ENCODE data around the gene LYRM1.
"Not testable (repeated sequence)": the region's sequence is repeated elsewhere in the genome, so short reads cannot be mapped to it uniquely, and the experiment has no call there.

Gene LYRM1, protein sequence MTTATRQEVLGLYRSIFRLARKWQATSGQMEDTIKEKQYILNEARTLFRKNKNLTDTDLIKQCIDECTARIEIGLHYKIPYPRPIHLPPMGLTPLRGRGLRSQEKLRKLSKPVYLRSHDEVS

DNA sequence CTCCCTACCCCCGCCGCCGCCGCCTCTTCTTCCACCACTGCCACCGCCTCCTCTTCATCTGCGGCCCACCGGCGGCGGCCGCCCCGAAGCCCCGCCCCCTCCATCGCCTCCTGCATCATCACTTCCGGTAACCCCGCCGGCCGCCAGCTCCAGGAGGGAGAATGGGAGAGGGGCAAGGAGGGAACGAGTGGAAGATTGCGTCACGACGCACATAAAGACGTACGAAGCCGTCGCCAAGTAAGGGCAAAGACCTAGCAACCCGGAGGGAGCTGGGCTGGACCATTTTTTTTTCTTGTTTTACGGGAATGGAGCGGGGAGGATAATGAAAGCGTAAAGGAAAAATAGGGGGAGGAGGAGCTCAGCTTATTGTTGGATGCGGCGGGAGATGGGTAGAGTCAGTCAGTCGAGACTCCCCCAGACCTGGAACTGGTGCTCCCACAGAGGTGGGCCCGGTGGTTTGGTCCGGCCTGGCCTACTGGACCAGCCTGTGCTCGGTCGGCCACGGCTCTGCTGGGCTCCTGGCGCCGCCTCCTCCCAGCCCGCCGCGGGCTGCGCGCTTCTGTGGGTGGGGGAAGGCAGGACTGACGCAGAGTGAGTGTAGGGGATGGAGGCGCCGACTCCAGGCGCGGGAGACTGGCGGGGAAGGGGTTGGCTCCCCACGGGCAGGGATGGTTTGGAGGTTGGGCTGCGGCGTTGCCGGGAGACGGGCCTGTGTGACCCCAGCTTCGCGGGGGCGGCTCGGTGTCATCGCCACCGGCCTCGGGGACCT, at the start of gene LYRM1, which contains the start of gene DCUN1D3:
Gene LYRM1, plus strand, starts transcription at position 473 of the 769 bp plus-strand sequence. CDS start 14,785 bp downstream, outside the sequence.
Gene DCUN1D3, minus strand, starts transcription at position 60 of the 769 bp plus-strand sequence. CDS start 37,820 bp downstream, outside the sequence.
- H3K4me3 ChIP-seq (ENCODE audit: low read depth, low read length) = peak within 1 kb of the TSS; percentile 88

DNA sequence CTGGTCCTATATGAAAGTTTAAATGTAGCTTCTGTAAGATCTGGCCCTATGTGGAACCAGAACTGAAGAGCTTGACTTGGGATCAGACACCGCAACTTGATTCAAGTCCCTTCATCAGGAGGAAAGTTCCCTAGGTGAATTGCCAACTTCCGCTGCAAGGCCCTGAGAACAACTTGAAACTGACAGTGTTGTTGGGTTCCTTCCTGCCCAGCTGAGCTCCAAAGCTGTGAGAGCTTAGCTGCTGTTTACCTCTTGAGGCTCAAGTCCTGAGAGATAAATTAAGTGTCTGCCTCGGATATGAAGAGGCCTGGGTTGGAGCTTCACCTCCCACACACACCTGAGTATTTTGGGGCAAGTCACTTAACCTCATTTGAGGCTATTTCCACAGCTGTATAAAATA, 49.6 kb upstream of the LYRM1 start:
- H3K4me3 ChIP-seq (ENCODE audit: low read depth, low read length) = no peak overlapping the region

DNA sequence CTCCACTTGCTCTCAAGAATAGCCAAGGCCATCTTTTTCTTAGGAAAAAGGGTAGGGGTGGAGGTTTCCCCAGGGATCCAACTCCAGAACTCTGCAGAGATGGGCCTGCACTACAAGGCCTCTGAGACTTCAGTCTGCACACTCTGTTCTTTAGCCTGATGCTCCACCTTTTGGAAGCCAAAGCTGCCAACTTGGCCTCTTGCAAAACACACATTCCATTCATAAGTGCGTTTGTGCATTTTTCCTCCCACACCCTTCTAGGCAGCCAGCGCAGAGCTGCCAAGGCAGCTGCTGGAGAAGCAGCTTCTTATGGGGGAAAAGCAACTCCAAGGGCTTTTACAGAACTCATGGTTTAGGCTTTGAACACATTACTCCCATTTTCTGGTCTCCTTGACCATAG, 49.0 kb upstream of the LYRM1 start:
- no peak overlapping the region for H3K4me3 ChIP-seq (ENCODE audit: low read depth, low read length)

DNA sequence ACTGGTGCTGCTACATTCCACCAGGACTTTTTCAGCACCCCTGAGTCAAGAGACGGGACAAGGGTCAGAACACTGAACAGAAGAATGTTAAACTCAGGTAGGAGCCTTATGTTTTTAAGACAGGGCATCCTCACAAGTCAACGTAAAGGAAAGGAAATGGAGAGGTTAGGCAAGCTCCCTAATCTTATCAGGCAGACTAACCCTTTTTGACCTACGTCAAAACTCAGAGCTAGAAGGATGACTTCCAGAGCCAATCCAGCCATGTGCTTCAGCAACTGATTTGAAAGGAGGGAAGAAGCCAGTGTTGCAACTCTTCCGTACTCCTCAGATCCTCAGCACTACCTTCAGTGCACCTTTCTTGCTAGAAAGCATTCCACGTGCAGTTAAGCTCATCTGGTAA, 47.4 kb upstream of the LYRM1 start:
- H3K4me3 ChIP-seq (ENCODE audit: low read depth, low read length) = no peak overlapping the region

DNA sequence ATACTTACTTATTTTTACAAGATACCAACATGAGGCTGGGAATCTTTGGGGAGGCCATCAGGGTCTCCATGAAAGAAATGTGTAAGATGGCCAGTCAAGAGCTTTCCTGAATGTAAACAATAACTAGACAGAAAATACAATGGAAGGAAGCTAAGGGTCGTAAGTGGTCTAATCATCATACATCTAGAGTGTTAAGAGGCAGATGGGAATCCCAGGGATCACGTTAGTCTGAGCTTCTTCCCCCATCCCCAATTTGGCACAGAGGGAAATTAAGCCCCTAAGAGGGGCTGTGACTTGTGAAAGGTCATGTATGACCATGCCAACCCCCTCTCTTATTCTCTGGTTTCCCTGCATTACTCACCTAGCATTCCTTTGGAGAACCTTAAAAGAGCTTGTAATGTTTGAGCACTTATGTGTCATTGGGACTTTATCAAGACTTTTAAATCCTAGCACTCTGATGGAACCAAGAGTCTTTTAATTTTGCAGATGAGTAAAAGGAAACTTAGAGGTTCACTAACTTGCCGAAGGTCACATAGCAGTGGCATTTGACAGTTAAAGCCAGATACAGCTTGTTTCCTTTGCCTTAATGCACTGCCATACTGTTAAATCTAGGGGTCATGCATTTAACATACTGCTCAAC, 46.5 kb upstream of the LYRM1 start:
- H3K4me3 ChIP-seq (ENCODE audit: low read depth, low read length) = no peak overlapping the region

DNA sequence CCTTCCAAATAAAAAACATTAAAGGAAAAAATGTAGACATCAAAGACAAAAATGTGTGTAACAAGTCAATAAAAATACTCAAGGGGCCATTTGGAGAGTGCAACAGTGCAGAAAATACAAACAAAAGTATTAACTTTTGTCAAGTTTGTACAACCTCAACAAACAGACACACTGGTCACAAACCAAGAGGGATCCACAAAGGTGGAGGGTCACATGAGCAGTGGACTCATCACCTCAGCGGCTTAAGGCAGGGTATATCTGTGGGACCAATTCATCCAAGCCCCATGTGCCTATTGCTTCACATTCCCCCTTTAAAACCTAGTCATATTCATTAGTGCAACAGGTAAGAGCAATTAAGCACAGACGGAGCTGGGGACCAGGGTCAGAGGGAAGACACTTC, 45.6 kb upstream of the LYRM1 start:
- no peak overlapping the region for H3K4me3 ChIP-seq (ENCODE audit: low read depth, low read length)

DNA sequence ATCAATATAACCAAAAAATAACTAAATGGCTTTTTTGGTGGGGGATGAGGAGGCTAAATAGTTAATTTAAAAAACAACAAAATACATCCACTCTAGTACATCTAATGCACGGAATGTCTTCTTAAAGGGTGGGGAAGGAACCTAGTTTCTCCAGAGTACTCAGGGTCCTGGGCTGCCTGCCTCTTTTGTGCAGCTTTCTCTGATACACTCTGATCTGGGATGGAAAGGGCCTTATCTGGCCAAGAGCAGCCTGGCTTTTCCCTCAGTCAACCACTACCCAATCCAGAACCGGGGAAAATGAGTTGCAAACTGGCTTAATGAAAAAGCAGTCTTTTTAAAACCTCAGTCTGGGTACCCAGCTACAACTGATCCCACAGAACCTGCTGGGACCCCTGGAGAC, 43.3 kb upstream of the LYRM1 start:
- H3K4me3 ChIP-seq (ENCODE audit: low read depth, low read length) = no peak overlapping the region

DNA sequence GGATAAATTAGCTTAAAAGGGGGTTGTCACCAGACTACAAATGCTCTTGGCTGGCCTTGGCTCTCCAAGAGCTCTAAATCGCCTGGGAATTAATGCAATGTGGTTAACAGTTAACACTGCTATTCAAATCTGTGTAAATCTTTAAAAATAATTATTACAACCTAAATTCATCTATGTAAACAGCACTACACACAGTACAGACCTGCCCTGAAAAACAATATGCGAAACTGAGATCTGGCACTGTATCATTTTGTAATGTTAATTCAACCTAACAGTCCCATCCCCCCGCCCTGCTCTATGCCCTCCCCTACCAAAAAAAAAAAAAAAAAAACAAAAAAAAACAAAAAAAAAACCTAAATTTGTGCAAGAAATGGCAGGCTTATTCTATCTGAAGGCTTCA, 41.3 kb upstream of the LYRM1 start:
- no peak overlapping the region for H3K4me3 ChIP-seq (ENCODE audit: low read depth, low read length)

DNA sequence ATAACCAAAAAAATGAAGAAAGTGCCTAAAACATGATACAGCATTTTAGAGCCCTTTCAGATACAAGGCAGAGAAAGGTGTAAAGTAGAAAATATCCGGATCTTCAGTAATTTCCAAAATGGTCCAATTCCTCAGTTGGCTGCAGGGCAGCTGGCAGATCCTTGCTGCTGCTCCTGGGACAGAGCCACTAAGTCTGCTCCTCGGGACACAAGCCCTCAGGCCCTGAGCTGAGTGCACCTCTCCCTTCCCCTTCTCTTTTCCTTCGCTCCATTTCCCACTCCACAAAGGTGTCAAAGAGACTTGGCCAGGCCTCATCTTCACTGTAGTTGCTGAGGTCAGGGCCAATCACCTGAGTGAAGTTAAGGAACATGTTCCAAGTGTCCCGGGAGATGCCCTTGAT, 40.9 kb upstream of the LYRM1 start:
- H3K4me3 ChIP-seq (ENCODE audit: low read depth, low read length) = no peak overlapping the region

DNA sequence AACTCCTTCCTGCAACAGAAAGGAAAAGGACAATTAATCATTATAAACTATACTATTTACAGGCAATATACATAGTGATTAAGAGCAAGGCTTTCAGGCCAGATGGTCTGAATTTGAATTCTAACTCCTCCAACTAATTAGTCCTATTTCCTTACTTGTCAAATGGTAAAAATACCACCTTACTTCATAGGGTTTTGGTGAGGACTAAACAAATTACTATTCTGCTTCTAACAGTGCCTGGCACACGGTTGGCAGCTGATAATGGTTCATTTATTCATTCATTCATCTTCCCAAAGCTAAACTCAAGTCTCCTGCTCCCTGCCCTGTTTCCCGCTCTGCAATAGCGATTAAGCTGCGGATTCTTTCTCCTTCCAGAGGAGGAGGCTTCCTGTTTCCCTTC, 40.2 kb upstream of the LYRM1 start:
- H3K4me3 ChIP-seq (ENCODE audit: low read depth, low read length) = no peak overlapping the region

DNA sequence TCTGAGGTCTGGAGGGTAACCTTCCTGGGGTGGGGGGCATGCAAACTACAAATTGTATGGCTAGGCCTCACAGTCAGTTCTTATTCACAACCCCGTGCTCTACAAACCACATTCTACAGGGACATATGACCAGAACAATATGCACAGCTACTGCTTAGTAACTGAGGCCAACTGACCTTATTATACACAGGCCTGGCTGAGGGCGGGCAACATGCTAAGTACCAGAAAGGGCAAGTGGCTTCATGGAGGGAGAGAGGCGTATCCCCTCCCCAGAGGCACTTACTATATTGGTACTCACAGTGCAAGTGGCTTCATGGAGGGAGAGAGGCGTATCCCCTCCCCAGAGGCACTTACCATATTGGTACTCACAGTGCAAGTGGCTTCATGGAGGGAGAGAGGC, 39.6 kb upstream of the LYRM1 start:
- H3K4me3 ChIP-seq (ENCODE audit: low read depth, low read length) = not testable (repeated sequence)

DNA sequence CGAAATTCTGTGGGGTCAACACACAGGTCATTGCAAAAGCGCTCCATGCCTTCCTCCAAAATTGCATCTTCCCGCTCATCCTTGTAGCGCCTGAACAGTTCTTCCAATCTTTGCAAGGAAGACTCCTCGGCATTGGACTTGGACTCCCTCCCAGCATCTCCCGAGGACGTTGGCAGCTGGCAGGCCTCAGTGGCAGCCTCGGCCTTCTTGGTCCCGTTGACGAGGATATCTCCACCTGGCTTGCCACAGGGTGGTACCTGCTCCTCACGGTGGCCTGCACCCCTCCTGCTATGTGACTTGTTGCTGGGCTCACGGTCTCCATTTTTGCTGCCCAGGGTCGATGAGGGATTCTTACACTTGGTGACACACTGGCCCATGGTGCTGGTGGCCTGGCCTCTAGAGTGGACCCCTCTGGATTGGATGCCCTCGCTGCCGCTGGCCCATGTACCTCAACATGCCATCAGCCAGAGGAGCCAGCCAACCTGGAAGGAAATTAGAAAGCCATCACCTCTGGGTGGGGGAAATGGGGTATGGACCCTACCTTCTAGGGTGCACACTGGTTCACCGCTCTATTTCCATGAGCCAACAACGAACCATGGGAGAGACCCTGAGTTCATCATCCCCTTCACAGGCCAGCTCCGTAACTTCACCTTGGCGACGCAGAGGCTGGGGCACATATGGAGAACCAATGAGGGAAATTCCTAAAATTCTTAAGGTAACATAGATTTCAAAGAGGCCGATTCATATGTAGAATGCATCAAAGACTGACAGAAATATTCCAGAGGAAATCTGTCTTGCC, 38.2 kb upstream of the LYRM1 start:
- H3K4me3 ChIP-seq (ENCODE audit: low read depth, low read length) = no peak overlapping the region

DNA sequence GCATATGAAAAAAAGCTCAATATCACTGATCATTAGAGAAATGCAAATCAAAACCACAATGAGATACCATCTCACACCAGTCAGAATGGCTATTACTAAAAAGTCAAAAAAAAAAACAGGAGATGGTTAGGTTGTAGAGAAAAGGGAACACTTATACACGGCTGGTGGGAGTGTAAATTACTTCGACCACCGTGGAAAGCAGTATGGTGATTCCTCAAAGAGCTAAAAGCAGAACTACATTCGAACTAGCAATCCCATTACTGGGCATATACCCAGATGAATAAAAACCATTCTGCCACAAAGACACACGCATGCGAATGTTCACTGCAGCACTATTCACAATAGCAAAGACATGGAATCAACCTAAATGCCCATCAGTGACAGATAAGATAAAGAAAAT, 36.2 kb upstream of the LYRM1 start:
- H3K4me3 ChIP-seq (ENCODE audit: low read depth, low read length) = not testable (repeated sequence)

DNA sequence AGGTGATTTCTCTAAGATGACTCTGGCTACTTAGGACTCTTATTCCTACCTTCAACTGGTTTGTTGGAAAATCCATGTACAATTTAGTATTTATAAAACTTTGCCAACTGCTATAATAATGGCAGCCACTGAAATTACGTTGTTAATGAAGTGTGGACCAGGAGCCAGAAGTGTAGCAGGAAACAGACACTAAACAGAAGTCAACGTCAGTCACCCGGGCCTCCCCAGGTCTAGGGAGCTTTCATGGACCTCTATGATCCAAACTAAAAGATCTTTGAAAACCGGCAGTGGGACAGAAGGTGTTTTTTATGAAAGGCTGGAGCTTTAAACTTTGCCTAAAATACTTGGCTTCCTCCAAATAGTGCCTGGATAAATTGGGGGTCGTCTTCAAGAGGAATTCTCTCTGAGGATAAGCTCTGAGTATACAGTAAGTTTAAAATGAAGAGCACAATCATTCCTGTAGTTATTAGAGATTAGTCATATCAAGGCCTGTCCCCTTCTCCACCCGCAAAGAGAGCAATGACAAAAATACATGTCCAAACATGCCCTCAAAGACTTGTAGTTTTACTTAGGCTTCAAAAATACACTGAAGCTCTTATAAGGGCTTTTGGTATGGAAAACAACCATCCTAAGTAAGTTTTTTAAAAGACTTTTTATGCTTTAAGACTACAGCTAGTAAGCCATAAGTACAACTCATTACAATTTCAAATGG, 35.0 kb upstream of the LYRM1 start:
- H3K4me3 ChIP-seq (ENCODE audit: low read depth, low read length) = no peak overlapping the region

DNA sequence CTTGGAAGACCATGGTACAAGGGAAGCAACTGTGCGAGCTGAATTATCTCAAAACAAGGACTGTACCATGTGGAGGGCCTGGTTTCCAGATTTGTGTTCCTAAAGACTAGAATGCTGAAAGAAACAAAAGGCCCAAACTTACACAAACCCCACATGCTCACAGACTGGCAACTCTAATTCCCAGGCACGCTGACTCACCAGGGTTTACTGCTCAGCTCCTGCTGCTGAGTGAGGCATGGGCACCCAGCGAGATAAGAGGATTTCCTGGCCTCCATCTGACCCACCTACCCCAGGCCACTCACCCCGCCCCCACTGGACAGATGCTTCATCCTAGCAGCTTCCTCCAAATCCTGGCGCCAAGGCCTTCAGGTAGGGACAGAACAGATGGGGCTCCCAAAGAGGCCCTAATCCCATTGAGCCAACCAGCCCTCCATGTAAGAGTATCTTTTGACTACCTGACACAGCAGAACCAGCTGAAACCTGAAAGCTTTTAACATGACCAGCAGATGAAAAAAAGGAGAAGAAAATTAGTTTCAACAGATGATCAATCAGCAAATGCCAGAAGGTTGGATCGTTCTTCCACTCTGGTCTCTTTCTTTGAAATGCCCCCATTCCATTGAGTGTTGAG, 34.3 kb upstream of the LYRM1 start:
- H3K4me3 ChIP-seq (ENCODE audit: low read depth, low read length) = no peak overlapping the region

DNA sequence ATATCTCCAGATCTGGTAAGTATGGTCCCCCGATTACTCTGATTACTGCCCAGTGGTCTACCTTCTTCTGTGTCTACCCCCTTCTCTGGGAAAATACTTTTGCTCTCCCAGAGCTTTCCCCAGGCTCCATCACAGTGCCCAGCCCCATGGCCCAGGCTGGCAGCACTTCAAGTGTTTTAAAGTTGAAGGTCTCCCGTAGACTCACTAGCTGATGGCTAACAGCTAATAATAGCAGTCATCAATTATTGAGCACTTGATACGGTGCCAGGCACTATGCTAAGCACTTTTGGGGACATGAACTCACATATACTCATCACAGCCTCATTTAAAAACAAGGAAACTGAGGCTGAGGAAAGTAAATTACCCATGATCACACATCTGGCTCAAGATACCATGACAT, 33.8 kb upstream of the LYRM1 start:
- no peak overlapping the region for H3K4me3 ChIP-seq (ENCODE audit: low read depth, low read length)

DNA sequence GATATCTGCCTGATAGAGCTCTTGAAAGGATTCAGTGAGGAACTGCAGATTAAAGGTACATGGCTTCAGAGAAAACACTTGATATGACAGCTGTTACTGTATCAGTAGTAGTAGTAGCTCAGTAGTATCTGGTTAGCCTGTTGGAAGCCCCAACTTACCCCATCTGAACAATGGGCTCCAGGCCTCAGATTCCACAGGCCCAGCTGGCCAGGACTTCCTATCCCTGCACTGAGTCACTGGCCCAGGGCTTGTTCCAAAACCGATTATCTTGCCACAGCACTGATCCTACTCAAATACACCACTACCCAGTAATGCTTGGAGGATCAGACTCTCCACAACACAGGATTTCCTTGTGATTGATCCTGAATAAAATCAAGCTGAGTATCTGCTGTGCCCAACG, 33.0 kb upstream of the LYRM1 start:
- H3K4me3 ChIP-seq (ENCODE audit: low read depth, low read length) = no peak overlapping the region

DNA sequence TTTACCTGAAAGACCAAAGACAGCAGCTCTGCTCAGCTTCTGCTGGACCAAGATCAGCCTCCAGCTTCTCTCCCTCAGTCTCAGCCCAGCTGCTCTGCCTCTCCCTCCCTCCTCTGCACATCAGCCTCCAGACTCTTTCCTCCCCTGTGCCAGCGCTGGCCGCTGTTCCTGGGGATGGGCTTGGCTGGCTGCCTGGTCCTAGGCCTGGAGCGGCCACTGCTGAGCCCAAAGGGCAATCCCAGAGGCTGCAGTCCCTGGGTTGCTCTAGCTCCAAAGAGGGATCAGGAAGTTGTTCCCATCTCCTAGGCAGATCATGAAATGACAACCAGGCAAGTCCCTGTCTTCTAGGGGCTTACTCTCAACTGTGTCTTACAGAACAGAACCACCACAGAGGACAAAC, 31.7 kb upstream of the LYRM1 start:
- H3K4me3 ChIP-seq (ENCODE audit: low read depth, low read length) = no peak overlapping the region

DNA sequence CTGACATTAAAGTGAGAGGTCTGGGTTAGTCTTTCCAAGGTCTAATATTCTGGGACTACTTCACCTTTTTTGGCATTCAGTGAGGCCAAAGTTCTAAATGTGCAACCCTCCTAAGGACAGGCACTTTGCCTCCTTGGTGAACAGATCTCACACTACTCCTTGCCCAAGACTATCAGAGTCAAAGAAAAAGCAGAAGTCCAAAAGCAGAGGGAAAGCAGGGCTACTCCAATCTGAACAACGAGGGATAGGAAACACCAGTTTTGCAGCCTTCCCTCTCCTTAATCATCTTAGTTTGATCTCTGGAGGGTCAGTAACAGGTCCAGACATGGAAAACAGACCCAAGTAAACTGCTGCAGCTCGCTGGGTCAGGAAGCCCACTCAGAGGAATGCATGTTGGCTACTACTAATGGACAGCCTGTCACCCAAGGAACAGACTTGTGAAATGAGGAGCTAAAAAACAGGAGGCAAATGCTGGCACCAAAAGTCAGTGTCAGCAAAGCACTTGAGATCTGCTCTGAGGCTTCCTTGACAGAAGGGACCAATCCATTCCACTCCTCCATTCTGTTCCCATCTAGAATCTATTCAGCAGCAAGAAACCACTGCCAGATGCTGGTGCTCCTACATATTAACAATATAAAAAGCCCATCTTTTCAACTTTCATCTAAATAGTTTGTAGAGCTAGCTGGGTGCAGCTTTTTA, 30.3 kb upstream of the LYRM1 start:
- no peak overlapping the region for H3K4me3 ChIP-seq (ENCODE audit: low read depth, low read length)

DNA sequence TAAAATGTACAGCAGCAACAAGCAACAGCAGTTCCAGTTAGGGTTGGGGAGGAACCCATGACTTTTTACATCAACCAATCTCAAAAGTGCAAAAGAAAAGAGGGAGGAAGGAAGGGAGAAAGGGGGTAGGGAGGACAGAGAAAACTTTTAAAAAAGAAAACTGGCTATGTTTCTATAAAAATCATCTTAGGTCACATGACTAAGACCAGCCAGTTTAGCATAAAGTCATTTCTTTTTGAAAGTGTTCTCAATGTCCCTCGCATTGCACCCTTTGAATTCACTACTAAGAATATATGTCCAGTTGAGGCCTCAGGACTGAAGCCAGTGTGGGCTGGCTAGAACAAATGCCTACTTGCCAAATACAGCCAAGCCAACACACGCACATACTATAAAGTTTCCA, 29.3 kb upstream of the LYRM1 start:
- H3K4me3 ChIP-seq (ENCODE audit: low read depth, low read length) = no peak overlapping the region
